HEK293 (cell line): ENCODE results near the gene NDUFAF5.

Experiments
- CTCF ChIA-PET: fragments of 350-600 bp; formaldehyde crosslinking; extraction: SDS; loops from one replicate; lab custom pipeline; 2021; ENCODE audit warnings: antibody characterized with exemption; lab: Yijun Ruan, JAX
- POLR2A ChIA-PET: fragments of 300-600 bp; formaldehyde crosslinking; extraction: SDS; loops from one replicate; lab custom pipeline; 2020; ENCODE audit warnings: antibody characterized with exemption, inconsistent platforms; lab: Yijun Ruan, JAX
- H3K27ac ChIP-seq: fragments of 200-500 bp; sonication (Bioruptor generic); 2 replicates; pipeline ENCODE4 v1.5.1; 2014; ENCODE audit warnings: low read depth, low read length, control low read depth, inconsistent platforms; ENCODE audit errors: extremely low read depth
- H3K36me3 ChIP-seq, 2 experiments: fragments of 200-500 bp in 1 of 2; sonication (Bioruptor generic) in 1 of 2; 1 replicate in 1 of 2; 2 replicates in 1 of 2; pipeline ENCODE4 v1.5.1; 2014 to 2017; ENCODE audit warnings: inconsistent platforms in 2 of 2, low read length in 2 of 2; ENCODE audit not compliant: control insufficient read depth in 2 of 2, insufficient read depth in 1 of 2
- H3K4me1 ChIP-seq: fragments of 200-500 bp; sonication (Bioruptor generic); 2 replicates; pipeline ENCODE4 v1.5.1; 2014; ENCODE audit warnings: mild to moderate bottlenecking, low read length, inconsistent platforms; ENCODE audit not compliant: control insufficient read depth, insufficient read depth
- H3K4me3 ChIP-seq: 2 replicates; pipeline ENCODE4 v1.5.1; 2011; ENCODE audit warnings: low read depth, mild to moderate bottlenecking, control low read depth, low read length, moderate library complexity
- H3K9me3 ChIP-seq: fragments of 200-500 bp; sonication (Bioruptor generic); 2 replicates; pipeline ENCODE4 v1.5.1; 2014; ENCODE audit warnings: low read depth, low read length, inconsistent platforms; ENCODE audit not compliant: control insufficient read depth, insufficient read depth
- GLI2 ChIP-seq: fragments of 450-650 bp; formaldehyde crosslinking; IDR thresholded peaks from 2 replicates; pipeline ENCODE4; 2017; ENCODE audit warnings: missing biosample characterization, missing genetic modification characterization, low read depth, borderline replicate concordance
- REPIN1 ChIP-seq: fragments of 450-650 bp; formaldehyde crosslinking; IDR thresholded peaks from 2 replicates; pipeline ENCODE4 v1.5.1; 2017; ENCODE audit warnings: missing biosample characterization, missing genetic modification characterization, low read depth
- YY1 ChIP-seq: fragments of 450-650 bp; formaldehyde crosslinking; IDR thresholded peaks from 2 replicates; pipeline ENCODE4 v1.5.1; 2018; ENCODE audit warnings: missing biosample characterization, missing genetic modification characterization
- ZBTB8A ChIP-seq: fragments of 450-650 bp; formaldehyde crosslinking; IDR thresholded peaks from 2 replicates; pipeline ENCODE4 v1.5.1; 2016; ENCODE audit warnings: missing biosample characterization, missing genetic modification characterization
- ZNF157 ChIP-seq: fragments of 450-650 bp; formaldehyde crosslinking; IDR thresholded peaks from 2 replicates; pipeline ENCODE4 v1.5.1; 2016; ENCODE audit warnings: missing biosample characterization, missing genetic modification characterization
- ZNF214 ChIP-seq: fragments of 450-650 bp; formaldehyde crosslinking; IDR thresholded peaks from 2 replicates; pipeline ENCODE4 v1.5.1; 2017; ENCODE audit warnings: missing biosample characterization, mild to moderate bottlenecking, missing genetic modification characterization, borderline replicate concordance
- ZNF223 ChIP-seq: fragments of 450-650 bp; formaldehyde crosslinking; IDR thresholded peaks from 2 replicates; pipeline ENCODE4 v1.5.1; 2016; ENCODE audit warnings: missing biosample characterization, missing genetic modification characterization
- ZNF274 ChIP-seq, 2 experiments: fragments of 200-500 bp in 1 of 2; fragments of 450-650 bp in 1 of 2; sonication (Bioruptor generic) in 1 of 2; formaldehyde crosslinking in 1 of 2; IDR thresholded peaks; 2 replicates each; pipeline versions ENCODE4 v1.5.1 to v1.6.1; 2014 to 2016; ENCODE audit warnings: borderline replicate concordance in 1 of 2, inconsistent platforms in 1 of 2, low read length in 1 of 2, missing biosample characterization in 1 of 2, missing genetic modification characterization in 1 of 2
- ZNF302 ChIP-seq: fragments of 450-650 bp; formaldehyde crosslinking; IDR thresholded peaks from 2 replicates; pipeline ENCODE4 v1.5.1; 2016; ENCODE audit warnings: missing biosample characterization, missing genetic modification characterization, low read depth
- ZNF513 ChIP-seq: fragments of 450-650 bp; IDR thresholded peaks from 2 replicates; pipeline ENCODE4 v1.5.1; 2018; ENCODE audit warnings: missing biosample characterization, missing genetic modification characterization
- ZNF529 ChIP-seq: fragments of 450-650 bp; formaldehyde crosslinking; IDR thresholded peaks from 2 replicates; pipeline ENCODE4 v1.5.1; 2017; ENCODE audit warnings: missing genetic modification characterization, missing biosample characterization; ENCODE audit not compliant: insufficient replicate concordance
- ZNF639 ChIP-seq: fragments of 450-650 bp; formaldehyde crosslinking; IDR thresholded peaks from 2 replicates; pipeline ENCODE4 v1.5.1; 2016; ENCODE audit warnings: missing biosample characterization, missing genetic modification characterization
- ZNF660 ChIP-seq: fragments of 450-650 bp; IDR thresholded peaks from 2 replicates; pipeline ENCODE4 v1.5.1; 2018; ENCODE audit warnings: missing biosample characterization, mild to moderate bottlenecking, missing genetic modification characterization
- ZNF843 ChIP-seq: fragments of 450-650 bp; formaldehyde crosslinking; IDR thresholded peaks from 2 replicates; pipeline ENCODE4 v1.5.1; 2016; ENCODE audit warnings: missing biosample characterization, missing genetic modification characterization
- ZSCAN23 ChIP-seq: fragments of 450-650 bp; formaldehyde crosslinking; IDR thresholded peaks from 2 replicates; pipeline ENCODE4 v1.5.1; 2016; ENCODE audit warnings: missing biosample characterization, missing genetic modification characterization
- TF ChIP-seq, protein P1 (sequence below): fragments of 450-650 bp; formaldehyde crosslinking; IDR thresholded peaks from 2 replicates; pipeline ENCODE4 v1.5.1; 2016; ENCODE audit warnings: missing biosample characterization, missing genetic modification characterization
- TF ChIP-seq, protein P2 (sequence below): fragments of 450-650 bp; IDR thresholded peaks from 2 replicates; pipeline ENCODE4 v1.5.1; 2018; ENCODE audit warnings: missing biosample characterization, mild to moderate bottlenecking, missing genetic modification characterization
- TF ChIP-seq, protein P3 (sequence below): fragments of 450-650 bp; formaldehyde crosslinking; IDR thresholded peaks from 2 replicates; pipeline ENCODE4 v1.5.1; 2016; ENCODE audit warnings: missing biosample characterization, missing genetic modification characterization

The NDUFAF5 gene

DNA sequence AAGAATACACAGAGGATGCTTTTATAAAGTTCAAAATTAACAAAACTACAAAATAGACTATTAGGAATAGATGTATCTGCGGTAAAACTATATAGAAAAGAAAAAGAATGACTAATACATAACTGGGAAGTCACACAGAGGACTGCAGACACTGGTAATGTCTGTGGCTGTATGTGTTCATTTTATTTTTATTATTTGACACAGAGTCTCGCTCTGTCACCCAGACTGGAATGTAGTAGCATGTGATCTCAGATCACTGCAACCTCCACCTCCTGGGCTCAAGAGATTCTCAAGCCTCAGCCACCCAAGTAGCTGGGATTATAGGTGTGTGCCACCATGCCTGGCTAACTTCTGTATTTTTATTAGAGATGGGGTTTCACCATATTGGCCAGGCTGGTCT, 39.0 kb upstream of the NDUFAF5 start (continued):
- TF ChIP-seq ZSCAN23 (tag by site-specific recombination) (no peak), ZNF639 (tag by site-specific recombination) (no peak), ZBTB8A (tag by site-specific recombination) (no peak), ZNF529 (tag by site-specific recombination) (no peak), ZNF223 (no peak), REPIN1 (tag by site-specific recombination) (no peak), ZNF214 (tag by site-specific recombination) (no peak)
- TF ChIP-seq, protein P1, sequence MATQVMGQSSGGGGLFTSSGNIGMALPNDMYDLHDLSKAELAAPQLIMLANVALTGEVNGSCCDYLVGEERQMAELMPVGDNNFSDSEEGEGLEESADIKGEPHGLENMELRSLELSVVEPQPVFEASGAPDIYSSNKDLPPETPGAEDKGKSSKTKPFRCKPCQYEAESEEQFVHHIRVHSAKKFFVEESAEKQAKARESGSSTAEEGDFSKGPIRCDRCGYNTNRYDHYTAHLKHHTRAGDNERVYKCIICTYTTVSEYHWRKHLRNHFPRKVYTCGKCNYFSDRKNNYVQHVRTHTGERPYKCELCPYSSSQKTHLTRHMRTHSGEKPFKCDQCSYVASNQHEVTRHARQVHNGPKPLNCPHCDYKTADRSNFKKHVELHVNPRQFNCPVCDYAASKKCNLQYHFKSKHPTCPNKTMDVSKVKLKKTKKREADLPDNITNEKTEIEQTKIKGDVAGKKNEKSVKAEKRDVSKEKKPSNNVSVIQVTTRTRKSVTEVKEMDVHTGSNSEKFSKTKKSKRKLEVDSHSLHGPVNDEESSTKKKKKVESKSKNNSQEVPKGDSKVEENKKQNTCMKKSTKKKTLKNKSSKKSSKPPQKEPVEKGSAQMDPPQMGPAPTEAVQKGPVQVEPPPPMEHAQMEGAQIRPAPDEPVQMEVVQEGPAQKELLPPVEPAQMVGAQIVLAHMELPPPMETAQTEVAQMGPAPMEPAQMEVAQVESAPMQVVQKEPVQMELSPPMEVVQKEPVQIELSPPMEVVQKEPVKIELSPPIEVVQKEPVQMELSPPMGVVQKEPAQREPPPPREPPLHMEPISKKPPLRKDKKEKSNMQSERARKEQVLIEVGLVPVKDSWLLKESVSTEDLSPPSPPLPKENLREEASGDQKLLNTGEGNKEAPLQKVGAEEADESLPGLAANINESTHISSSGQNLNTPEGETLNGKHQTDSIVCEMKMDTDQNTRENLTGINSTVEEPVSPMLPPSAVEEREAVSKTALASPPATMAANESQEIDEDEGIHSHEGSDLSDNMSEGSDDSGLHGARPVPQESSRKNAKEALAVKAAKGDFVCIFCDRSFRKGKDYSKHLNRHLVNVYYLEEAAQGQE (tag by site-specific recombination): no peak
- TF ChIP-seq, protein P2, sequence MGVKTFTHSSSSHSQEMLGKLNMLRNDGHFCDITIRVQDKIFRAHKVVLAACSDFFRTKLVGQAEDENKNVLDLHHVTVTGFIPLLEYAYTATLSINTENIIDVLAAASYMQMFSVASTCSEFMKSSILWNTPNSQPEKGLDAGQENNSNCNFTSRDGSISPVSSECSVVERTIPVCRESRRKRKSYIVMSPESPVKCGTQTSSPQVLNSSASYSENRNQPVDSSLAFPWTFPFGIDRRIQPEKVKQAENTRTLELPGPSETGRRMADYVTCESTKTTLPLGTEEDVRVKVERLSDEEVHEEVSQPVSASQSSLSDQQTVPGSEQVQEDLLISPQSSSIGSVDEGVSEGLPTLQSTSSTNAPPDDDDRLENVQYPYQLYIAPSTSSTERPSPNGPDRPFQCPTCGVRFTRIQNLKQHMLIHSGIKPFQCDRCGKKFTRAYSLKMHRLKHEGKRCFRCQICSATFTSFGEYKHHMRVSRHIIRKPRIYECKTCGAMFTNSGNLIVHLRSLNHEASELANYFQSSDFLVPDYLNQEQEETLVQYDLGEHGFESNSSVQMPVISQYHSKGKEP (tag by site-specific recombination): no peak

- TF ChIP-seq ZBTB8A (tag by site-specific recombination): no peak
- TF ChIP-seq ZNF274 (IDR thresholded peaks at IDR 0.05; ENCODE audit: low read length): no peak
- no peak for TF ChIP-seq ZNF274 (tag by site-specific recombination; IDR thresholded peaks at IDR 0.05; ENCODE audit: borderline replicate concordance)
- TF ChIP-seq, protein P3, sequence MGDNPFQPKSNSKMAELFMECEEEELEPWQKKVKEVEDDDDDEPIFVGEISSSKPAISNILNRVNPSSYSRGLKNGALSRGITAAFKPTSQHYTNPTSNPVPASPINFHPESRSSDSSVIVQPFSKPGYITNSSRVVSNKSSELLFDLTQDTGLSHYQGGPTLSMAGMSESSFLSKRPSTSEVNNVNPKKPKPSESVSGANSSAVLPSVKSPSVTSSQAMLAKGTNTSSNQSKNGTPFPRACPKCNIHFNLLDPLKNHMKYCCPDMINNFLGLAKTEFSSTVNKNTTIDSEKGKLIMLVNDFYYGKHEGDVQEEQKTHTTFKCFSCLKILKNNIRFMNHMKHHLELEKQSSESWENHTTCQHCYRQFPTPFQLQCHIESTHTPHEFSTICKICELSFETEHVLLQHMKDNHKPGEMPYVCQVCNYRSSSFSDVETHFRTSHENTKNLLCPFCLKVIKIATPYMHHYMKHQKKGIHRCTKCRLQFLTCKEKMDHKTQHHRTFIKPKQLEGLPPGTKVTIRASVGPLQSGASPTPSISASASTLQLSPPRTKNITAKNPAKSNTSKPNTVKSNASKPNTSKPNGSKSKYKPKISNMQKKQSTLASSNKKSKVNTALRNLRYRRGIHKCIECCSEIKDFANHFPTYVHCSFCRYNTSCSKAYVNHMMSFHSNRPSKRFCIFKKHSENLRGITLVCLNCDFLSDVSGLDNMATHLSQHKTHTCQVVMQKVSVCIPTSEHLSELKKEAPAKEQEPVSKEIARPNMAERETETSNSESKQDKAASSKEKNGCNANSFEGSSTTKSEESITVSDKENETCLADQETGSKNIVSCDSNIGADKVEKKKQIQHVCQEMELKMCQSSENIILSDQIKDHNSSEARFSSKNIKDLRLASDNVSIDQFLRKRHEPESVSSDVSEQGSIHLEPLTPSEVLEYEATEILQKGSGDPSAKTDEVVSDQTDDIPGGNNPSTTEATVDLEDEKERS (tag by site-specific recombination): no peak
- TF ChIP-seq, all 188 proteins: peak for 0
- ChIA-PET CTCF (no interaction called here), POLR2A (no interaction called here)
- Histone ChIP-seq H3K27ac (no peak overlapping the region), H3K9me3 (no peaks in the 10 kb centered on the region), H3K4me3 (no peak overlapping the region), H3K4me1 (no peaks in the 10 kb centered on the region), H3K36me3 (peaks cover 0 to 31% of the 10 kb centered on the region in 2 experiments; a peak in 2 of 3 replicates)
These were observed 35.0 kb upstream of the NDUFAF5 start for GRCh38 chr20:13749811-13750210.

DNA sequence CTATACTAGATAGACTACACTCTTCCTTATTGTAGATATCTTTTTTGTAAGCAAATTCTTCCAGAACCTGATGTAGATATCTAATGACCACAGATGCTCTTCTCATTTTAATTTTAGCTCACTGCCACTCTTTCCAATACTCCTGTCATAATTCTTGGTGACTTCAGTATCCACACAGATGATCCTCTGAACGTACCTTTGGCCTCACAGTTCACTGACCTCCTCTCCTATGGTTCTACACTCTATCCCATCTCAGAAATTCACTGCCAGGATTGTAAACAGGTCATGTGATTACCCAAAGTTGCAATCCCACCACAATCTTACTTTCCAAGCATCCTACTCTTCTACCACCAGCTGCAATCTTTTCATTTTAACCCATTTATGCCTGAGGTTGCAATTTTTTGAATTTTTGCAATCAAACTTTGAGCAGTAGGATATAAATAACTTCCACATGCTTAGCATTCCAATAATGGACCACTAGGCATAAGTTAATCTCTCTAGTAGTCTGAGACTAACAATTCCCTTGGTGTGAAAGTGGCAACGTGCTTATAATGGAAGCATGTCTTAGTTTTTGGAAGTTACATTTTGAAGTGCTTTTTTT, 31.3 kb upstream of the NDUFAF5 start:
- ChIA-PET CTCF (interaction anchor here (0.7 to 1.4 kb wide), 2 partner anchors 18 to 69 kb away, joined by 4 read pairs; no protein-coding TSS in a partner anchor), POLR2A (no interaction called here)
- peaks cover 0 to 56% of the 10 kb centered on the region in 2 experiments for H3K36me3 ChIP-seq
- TF ChIP-seq YY1 (tag by site-specific recombination): no peak
- no peak for TF ChIP-seq GLI2 (tag by site-specific recombination)
- no peak for TF ChIP-seq ZNF513
- TF ChIP-seq ZNF660 (tag by site-specific recombination): no peak
- no peak for TF ChIP-seq ZNF302 (tag by site-specific recombination)
- no peak for TF ChIP-seq ZNF157 (tag by site-specific recombination)
- TF ChIP-seq ZNF843 (tag by site-specific recombination): no peak

More for the DNA sequence above, 31.3 kb upstream of the NDUFAF5 start:
- no peak overlapping the region for H3K4me3 ChIP-seq
- no peak overlapping the region for H3K27ac ChIP-seq
- no peaks in the 10 kb centered on the region for H3K9me3 ChIP-seq
- H3K4me1 ChIP-seq: no peaks in the 10 kb centered on the region
